GM12872 (cell line): ENCODE data around the gene MS4A12.

Source experiments
- CTCF ChIP-seq: IDR thresholded peaks from 3 replicates; pipeline ENCODE4 v1.5.1; 2011; ENCODE audit warnings: low read depth, mild to moderate bottlenecking, low read length, moderate library complexity; ENCODE audit not compliant: insufficient read depth

Gene MS4A12

GRCh38 chr11:60500276-60500910 lies 7.8 kb downstream of the MS4A12 start:
- no peak for TF ChIP-seq CTCF

GRCh38 chr11:60502221-60502775 lies 9.7 kb downstream of the MS4A12 start:
- no peak for TF ChIP-seq CTCF

- no peak for TF ChIP-seq CTCF
Observed at GRCh38 chr11:60504219-60504905, 11.8 kb downstream of the MS4A12 start.

GRCh38 chr11:60511393-60511792 lies 18.8 kb downstream of the MS4A12 start:
- TF ChIP-seq CTCF: no peak

GRCh38 chr11:60512651-60513225 lies 20.2 kb downstream of the MS4A12 start:
- TF ChIP-seq CTCF: no peak

GRCh38 chr11:60513496-60514460 lies 21.2 kb downstream of the MS4A12 start:
- TF ChIP-seq CTCF: no peak
